Measurements from ENCODE around the gene EPAS1. TPM values are rescaled to one million over a fixed set of nuclear protein-coding genes. Genes with fewer than 3 reads are reported as not detected.

Gene EPAS1
- total RNA-seq, 1 donor, result 45.6 TPM

DNA sequence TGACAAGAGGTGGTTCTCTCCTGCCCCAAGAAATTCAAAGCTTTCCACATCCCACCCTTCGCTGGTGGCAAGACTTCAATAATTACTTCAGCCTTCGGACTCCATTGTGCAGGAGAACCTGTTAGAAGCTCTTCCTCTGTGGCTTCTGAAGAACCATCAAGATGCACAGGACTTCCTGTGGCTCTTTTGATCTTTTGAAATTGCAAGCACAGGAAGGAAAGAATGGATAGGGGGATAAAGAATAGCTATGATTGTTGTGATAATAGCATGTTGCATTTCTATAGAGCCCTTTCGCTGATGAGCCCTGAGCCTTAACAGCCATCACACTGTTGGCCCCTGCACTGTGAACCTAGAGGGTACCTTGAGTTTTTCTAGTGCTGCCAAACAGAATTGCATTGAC lies 7.4 kb downstream of the EPAS1 start:
- H3K4me3 ChIP-seq (ENCODE audit: low read depth, low read length), result no peak overlapping the region
- TF ChIP-seq, protein P1, sequence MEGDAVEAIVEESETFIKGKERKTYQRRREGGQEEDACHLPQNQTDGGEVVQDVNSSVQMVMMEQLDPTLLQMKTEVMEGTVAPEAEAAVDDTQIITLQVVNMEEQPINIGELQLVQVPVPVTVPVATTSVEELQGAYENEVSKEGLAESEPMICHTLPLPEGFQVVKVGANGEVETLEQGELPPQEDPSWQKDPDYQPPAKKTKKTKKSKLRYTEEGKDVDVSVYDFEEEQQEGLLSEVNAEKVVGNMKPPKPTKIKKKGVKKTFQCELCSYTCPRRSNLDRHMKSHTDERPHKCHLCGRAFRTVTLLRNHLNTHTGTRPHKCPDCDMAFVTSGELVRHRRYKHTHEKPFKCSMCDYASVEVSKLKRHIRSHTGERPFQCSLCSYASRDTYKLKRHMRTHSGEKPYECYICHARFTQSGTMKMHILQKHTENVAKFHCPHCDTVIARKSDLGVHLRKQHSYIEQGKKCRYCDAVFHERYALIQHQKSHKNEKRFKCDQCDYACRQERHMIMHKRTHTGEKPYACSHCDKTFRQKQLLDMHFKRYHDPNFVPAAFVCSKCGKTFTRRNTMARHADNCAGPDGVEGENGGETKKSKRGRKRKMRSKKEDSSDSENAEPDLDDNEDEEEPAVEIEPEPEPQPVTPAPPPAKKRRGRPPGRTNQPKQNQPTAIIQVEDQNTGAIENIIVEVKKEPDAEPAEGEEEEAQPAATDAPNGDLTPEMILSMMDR (IDR thresholded peaks at IDR 0.05; ENCODE audit: insufficient read depth, low read length), result no peak
- no peak for DNase-seq (ENCODE audit: low read depth)

- no peak overlapping the region for H3K4me3 ChIP-seq (ENCODE audit: low read depth, low read length)
- TF ChIP-seq, protein P1 (IDR thresholded peaks at IDR 0.05; ENCODE audit: insufficient read depth, low read length), result no peak
- DNase-seq (ENCODE audit: low read depth), result no peak
Measured at GRCh38 chr2:46305187-46305586, 8.0 kb downstream of the EPAS1 start.

DNA sequence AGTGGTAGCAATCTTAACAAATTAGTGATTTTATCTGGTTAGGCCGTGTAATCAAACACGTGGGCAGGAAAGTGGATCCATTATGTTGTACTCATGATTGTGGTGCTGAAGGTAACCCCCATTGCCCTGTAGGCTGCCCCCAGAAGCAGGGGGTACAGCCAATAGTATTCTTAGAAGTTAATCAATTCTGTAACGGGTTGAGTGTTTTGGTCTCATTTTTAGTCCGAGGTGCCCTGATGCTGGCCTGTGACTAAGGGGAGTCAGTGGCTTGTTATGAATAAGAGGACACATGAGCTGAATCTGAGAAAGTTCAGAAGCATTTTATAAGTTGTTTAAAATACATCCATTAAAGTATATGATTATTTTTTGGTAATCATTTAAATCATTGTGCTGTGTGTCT lies 8.6 kb downstream of the EPAS1 start:
- no peak for DNase-seq (ENCODE audit: low read depth)
- TF ChIP-seq, protein P1 (IDR thresholded peaks at IDR 0.05; ENCODE audit: insufficient read depth, low read length), result no peak
- no peak overlapping the region for H3K4me3 ChIP-seq (ENCODE audit: low read depth, low read length)

- TF ChIP-seq, protein P1 (IDR thresholded peaks at IDR 0.05; ENCODE audit: insufficient read depth, low read length), result no peak
- DNase-seq (ENCODE audit: low read depth), result no peak
- no peak overlapping the region for H3K4me3 ChIP-seq (ENCODE audit: low read depth, low read length)
Measured at GRCh38 chr2:46306330-46306751, 9.1 kb downstream of the EPAS1 start.

- no peak for DNase-seq (ENCODE audit: low read depth)
- no peak overlapping the region for H3K4me3 ChIP-seq (ENCODE audit: low read depth, low read length)
- TF ChIP-seq, protein P1 (IDR thresholded peaks at IDR 0.05; ENCODE audit: insufficient read depth, low read length), result no peak
Measured at GRCh38 chr2:46306988-46307655, 9.9 kb downstream of the EPAS1 start.

DNA sequence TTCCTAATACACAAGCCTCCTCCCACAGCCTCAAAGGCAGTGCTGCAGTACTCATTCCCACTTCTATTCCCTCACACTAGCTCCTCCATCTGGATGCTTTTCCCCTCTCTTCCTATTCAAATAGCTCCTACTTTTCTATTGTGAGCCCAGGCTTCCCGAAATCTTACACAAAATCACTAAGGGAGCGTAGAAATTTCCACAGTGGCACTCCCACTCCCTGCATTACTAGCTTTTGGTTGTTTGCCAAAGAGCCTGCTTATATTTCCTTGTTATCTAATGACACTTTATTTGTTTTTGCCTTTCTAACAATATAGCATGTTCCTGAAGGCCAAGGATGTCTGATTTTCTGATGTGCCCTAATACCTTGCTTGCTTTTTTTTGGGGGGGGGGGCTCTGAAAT lies 10.9 kb downstream of the EPAS1 start:
- TF ChIP-seq, protein P1 (IDR thresholded peaks at IDR 0.05; ENCODE audit: insufficient read depth, low read length), result no peak
- H3K4me3 ChIP-seq (ENCODE audit: low read depth, low read length), result no peak overlapping the region
- DNase-seq (ENCODE audit: low read depth), result no peak

GRCh38 chr2:46308629-46309028 lies 11.4 kb downstream of the EPAS1 start:
- DNase-seq (ENCODE audit: low read depth), result no peak
- H3K4me3 ChIP-seq (ENCODE audit: low read depth, low read length), result no peak overlapping the region
- TF ChIP-seq, protein P1 (IDR thresholded peaks at IDR 0.05; ENCODE audit: insufficient read depth, low read length), result no peak

Measured in fibroblast of the aortic adventitia (primary cell).